Effector memory CD4-positive, alpha-beta T cell (primary cell): ENCODE results near the gene MYCN.

ENCODE experiments used
- DNase-seq, 3 donors: peaks; one replicate each; pipeline ENCODE4 v3.0.0-alpha.2; 2020
- H3K27ac ChIP-seq: 2 replicates; pipeline ENCODE4 v1.7.0; 2013; ENCODE audit warnings: mild to moderate bottlenecking, low read length, moderate library complexity; ENCODE audit not compliant: insufficient read depth, poor library complexity, severe bottlenecking
- H3K27me3 ChIP-seq: replicated peaks from 2 replicates; pipeline ENCODE4 v1.7.0; 2013; ENCODE audit warnings: mild to moderate bottlenecking, low read length; ENCODE audit not compliant: insufficient read depth, control insufficient read depth, poor library complexity, severe bottlenecking
- H3K36me3 ChIP-seq: 2 replicates; pipeline ENCODE4 v1.7.0; 2013; ENCODE audit warnings: mild to moderate bottlenecking, low read length, moderate library complexity; ENCODE audit not compliant: control insufficient read depth, insufficient read depth
- H3K4me1 ChIP-seq: 2 replicates; pipeline ENCODE4 v1.7.0; 2013; ENCODE audit warnings: low read length, mild to moderate bottlenecking; ENCODE audit not compliant: control insufficient read depth, insufficient read depth, poor library complexity, severe bottlenecking
- H3K4me3 ChIP-seq: 2 replicates; pipeline ENCODE4 v1.7.0; 2013; ENCODE audit warnings: low read length, low read depth, mild to moderate bottlenecking; ENCODE audit not compliant: insufficient read depth, poor library complexity, severe bottlenecking
- H3K9me3 ChIP-seq: 2 replicates; pipeline ENCODE4 v1.7.0; 2013; ENCODE audit warnings: mild to moderate bottlenecking, low read length, moderate library complexity; ENCODE audit not compliant: control insufficient read depth

The MYCN gene

GRCh38 chr2:15930589-15931318 is 9.6 kb upstream of the MYCN start:
- Histone ChIP-seq H3K4me3 (no peak overlapping the region), H3K4me1 (no peaks in the 10 kb centered on the region), H3K9me3 (no peaks in the 10 kb centered on the region), H3K27ac (no peak overlapping the region), H3K27me3 (no peaks in the 10 kb centered on the region), H3K36me3 (no peaks in the 10 kb centered on the region)
- DNase-seq = no peak

DNA sequence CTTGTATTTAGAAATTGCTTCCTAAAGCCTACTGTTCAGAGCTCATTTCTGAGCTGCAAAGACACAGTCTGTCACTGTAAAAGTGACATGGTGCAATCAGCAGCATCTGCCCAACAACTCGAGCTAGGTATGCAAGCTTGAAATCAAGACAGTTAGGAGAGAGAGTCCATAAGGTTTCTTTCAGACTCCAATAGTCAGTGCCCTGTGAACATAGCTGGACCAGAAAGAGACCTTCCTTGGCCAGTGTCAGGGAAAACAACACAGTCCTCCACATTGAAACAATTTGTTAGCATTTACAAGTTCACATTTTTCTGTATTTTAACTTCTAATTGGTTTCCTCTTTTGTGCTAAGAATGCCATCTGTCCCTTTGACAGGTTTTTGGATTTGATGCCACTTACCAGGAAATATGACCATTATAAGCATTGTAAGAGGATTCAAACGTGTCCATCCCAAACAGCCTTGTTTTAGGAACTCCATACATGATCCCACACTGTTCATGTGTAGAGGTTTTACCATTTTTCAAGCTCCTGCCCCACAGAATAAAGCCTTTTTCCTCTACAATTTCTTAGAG is 8.9 kb upstream of the MYCN start:
- Histone ChIP-seq H3K9me3 (no peaks in the 10 kb centered on the region), H3K4me3 (no peak overlapping the region), H3K4me1 (no peaks in the 10 kb centered on the region), H3K27ac (no peak overlapping the region), H3K36me3 (no peaks in the 10 kb centered on the region), H3K27me3 (no peaks in the 10 kb centered on the region)
- DNase-seq = no peak

DNA sequence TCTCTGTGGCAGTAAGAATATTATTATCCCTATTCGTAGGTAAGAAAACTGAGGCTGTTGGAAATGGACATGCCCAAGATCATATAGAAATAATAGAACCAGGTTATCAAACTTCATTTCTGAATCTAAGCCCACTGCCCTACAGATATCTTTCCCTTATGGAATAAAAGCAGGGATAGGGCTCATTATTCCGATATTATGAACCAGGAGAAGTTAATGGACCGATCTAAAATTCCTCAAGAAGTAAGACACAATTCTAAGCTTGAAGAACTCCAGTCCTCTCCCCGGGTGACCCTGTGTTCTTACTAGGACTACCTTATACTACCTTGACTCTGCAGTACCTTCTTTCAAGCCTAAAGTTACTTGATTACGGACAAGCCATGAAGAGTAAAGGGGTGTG is 8.4 kb upstream of the MYCN start:
- Histone ChIP-seq H3K27me3 (no peaks in the 10 kb centered on the region), H3K4me1 (no peaks in the 10 kb centered on the region)

DNA sequence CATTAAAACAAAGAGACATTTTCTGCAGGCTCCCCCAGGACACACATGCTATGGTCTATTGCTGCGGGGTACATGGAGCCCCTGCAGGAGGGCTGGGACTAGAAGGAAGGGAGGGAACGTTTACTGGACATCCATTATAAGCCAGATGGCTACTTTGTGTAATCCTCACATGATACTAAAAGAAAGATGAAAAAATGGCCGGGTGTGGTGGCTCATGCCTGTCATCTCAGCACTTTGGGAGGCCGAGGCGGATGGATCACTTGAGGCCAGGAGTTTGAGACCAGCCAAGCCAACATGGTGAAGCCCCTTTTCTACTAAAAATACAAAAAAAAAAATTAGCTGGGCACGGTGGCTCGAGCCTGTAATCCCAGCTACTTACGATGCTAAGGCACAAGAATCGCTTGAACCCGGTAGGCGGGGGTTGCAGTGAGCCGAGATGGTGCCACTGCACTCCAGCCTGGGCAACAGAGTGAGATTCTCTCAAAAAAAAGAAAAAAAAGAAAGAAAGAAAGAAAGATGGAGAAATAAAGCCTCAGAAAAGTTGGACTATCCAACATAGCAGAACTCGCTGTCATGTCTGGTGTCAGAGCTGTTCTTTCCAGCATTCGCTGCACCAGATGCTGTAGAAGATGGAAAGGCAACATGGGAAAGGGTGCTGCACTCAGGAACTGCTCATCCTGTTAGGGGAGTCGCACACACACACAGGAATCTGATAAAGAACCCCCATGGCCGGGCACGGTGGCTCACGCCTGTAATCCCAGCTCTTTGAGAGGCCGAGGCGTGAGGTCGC is 7.8 kb upstream of the MYCN start:
- H3K4me1 ChIP-seq = no peaks in the 10 kb centered on the region
- no peaks in the 10 kb centered on the region for H3K27me3 ChIP-seq
- no peak overlapping the region for H3K4me3 ChIP-seq
- H3K27ac ChIP-seq = no peak overlapping the region
- H3K9me3 ChIP-seq = no peaks in the 10 kb centered on the region
- no peak for DNase-seq
- no peaks in the 10 kb centered on the region for H3K36me3 ChIP-seq

More for the DNA sequence above, 8.4 kb upstream of the MYCN start:
- Histone ChIP-seq H3K36me3 (no peaks in the 10 kb centered on the region), H3K4me3 (no peak overlapping the region), H3K27ac (no peak overlapping the region), H3K9me3 (no peaks in the 10 kb centered on the region)
- no peak for DNase-seq

GRCh38 chr2:15933184-15933845 is 7.0 kb upstream of the MYCN start:
- no peaks in the 10 kb centered on the region for H3K36me3 ChIP-seq
- H3K9me3 ChIP-seq = no peaks in the 10 kb centered on the region
- no peak overlapping the region for H3K27ac ChIP-seq
- DNase-seq = no peak
- H3K4me3 ChIP-seq = no peak overlapping the region
- H3K27me3 ChIP-seq = no peaks in the 10 kb centered on the region
- H3K4me1 ChIP-seq = no peaks in the 10 kb centered on the region

GRCh38 chr2:15934291-15934945 is 5.9 kb upstream of the MYCN start:
- Histone ChIP-seq H3K4me3 (no peak overlapping the region), H3K36me3 (no peaks in the 10 kb centered on the region), H3K4me1 (peaks cover under 1% of the 10 kb centered on the region), H3K9me3 (no peaks in the 10 kb centered on the region), H3K27ac (no peak overlapping the region), H3K27me3 (peaks cover 5% of the 10 kb centered on the region)
- DNase-seq = no peak

- no peak for DNase-seq
- H3K4me1 ChIP-seq = peaks cover 7% of the 10 kb centered on the region
- no peaks in the 10 kb centered on the region for H3K9me3 ChIP-seq
- no peak overlapping the region for H3K27ac ChIP-seq
- no peaks in the 10 kb centered on the region for H3K36me3 ChIP-seq
- no peak overlapping the region for H3K4me3 ChIP-seq
- H3K27me3 ChIP-seq = peaks cover 11% of the 10 kb centered on the region
Observed at GRCh38 chr2:15935189-15935588, 5.2 kb upstream of the MYCN start.

GRCh38 chr2:15935675-15936074 is 4.7 kb upstream of the MYCN start:
- H3K4me1 ChIP-seq = peaks cover 7% of the 10 kb centered on the region
- no peaks in the 10 kb centered on the region for H3K9me3 ChIP-seq
- H3K27ac ChIP-seq = no peak overlapping the region
- peaks cover 11% of the 10 kb centered on the region for H3K27me3 ChIP-seq
- no peaks in the 10 kb centered on the region for H3K36me3 ChIP-seq
- DNase-seq = no peak
- H3K4me3 ChIP-seq = no peak overlapping the region

GRCh38 chr2:15936277-15937104 is 3.9 kb upstream of the MYCN start:
- Histone ChIP-seq H3K27ac (no peak overlapping the region), H3K27me3 (peaks cover 11% of the 10 kb centered on the region), H3K9me3 (no peaks in the 10 kb centered on the region), H3K4me3 (no peak overlapping the region), H3K36me3 (no peaks in the 10 kb centered on the region), H3K4me1 (peaks cover 11% of the 10 kb centered on the region)
- DNase-seq = no peak
